ENCODE data around the gene MOCS1. TPM values are rescaled to one million over a fixed set of nuclear protein-coding genes. Genes with fewer than 3 reads are reported as not detected.
"Not testable (repeated sequence)": the region's sequence is repeated elsewhere in the genome, so short reads cannot be mapped to it uniquely, and the experiment has no call there.

Gene MOCS1
- total RNA-seq, 3 donors from 2014 or later (not counting 1 experiment from before 2014, with no cell fraction given), result 0.60 to 1.6 (median 1.5) TPM

DNA sequence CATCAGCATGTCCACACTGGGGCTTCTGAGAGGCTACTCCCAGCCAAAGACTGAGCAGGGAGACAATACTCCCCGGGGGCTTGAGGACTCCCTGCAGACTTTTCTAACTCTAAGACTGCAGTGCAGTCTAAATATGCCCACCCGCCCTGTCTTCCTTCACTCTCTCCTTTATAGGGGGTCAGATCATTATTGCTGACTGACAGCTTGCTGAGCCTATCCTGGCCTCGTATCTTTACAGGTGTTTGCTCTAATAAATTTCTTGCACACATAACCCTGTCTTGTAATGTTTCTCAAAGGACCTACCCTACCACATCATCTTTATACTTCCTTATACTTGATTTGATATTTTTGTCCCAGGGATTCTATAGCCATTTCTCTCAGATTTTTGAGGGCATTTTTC, 39.4 kb upstream of the MOCS1 start:
- DNase-seq, result no peak
- TF ChIP-seq CTCF (IDR thresholded peaks at IDR 0.05), result no peak
- Mint-ChIP-seq H3K27me3 (ENCODE audit: low read depth in 2 of 2) (peaks cover 20 to 42% of the 10 kb centered on the region in 2 donors), H3K4me3 (no peak overlapping the region), H3K36me3 (no peaks in the 10 kb centered on the region), H3K9me3 (no peaks in the 10 kb centered on the region), H3K4me1 (no peaks in the 10 kb centered on the region), H3K27ac (no peak overlapping the region)
- H3K36me3 ChIP-seq (ENCODE audit: control insufficient read depth, insufficient read depth, low read length), result no peaks in the 10 kb centered on the region
- H3K4me1 ChIP-seq (ENCODE audit: control insufficient read depth, insufficient read depth, low read length), result no peaks in the 10 kb centered on the region
- 53% methylated on average over 3 of the region's 3 CpGs for WGBS (ENCODE audit: insufficient coverage)
- ATAC-seq, result no peak
- intact Hi-C loops (cut with micrococcal nuclease), result no loop called here
- H3K27ac ChIP-seq (ENCODE audit: low read length), result no peak overlapping the region
- H3K27me3 ChIP-seq (ENCODE audit: control insufficient read depth, insufficient read depth, low read length), result no peaks in the 10 kb centered on the region
- no peaks in the 10 kb centered on the region for H3K9me3 ChIP-seq (ENCODE audit: control insufficient read depth, insufficient read depth, low read length)
- H3K4me3 ChIP-seq (ENCODE audit: low read length), result no peak overlapping the region

DNA sequence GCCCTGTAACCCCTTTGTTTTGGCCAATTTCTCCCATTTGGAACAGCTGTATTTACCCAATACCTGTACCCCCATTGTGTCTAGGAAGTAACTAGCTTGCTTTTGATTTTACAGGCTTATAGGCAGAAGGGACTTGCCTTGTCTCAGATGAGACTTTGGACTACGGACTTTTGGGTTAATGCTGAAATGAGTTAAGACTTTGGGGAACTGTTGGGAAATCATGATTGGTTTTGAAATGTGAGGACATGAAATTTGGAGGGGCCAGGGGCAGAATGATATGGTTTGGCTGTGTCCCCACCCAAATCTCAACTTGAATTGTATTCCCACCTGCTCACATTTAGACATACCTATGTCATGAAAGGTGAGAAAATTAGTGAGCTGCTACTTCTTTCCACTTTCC, 38.5 kb upstream of the MOCS1 start:
- DNase-seq; H3K9me3 ChIP-seq (ENCODE audit: control insufficient read depth, insufficient read depth, low read length); H3K27ac ChIP-seq (ENCODE audit: low read length); intact Hi-C loops (cut with micrococcal nuclease); H3K36me3 Mint-ChIP-seq; H3K4me3 ChIP-seq (ENCODE audit: low read length); H3K4me1 Mint-ChIP-seq; H3K4me3 Mint-ChIP-seq; H3K9me3 Mint-ChIP-seq; H3K27ac Mint-ChIP-seq; H3K4me1 ChIP-seq (ENCODE audit: control insufficient read depth, insufficient read depth, low read length); H3K27me3 ChIP-seq (ENCODE audit: control insufficient read depth, insufficient read depth, low read length); H3K36me3 ChIP-seq (ENCODE audit: control insufficient read depth, insufficient read depth, low read length); ATAC-seq: not testable (repeated sequence)
- peaks cover 23 to 33% of the 10 kb centered on the region in 2 donors for H3K27me3 Mint-ChIP-seq (ENCODE audit: low read depth in 2 of 2)
- WGBS (ENCODE audit: insufficient coverage), result 85% methylated on average over 1 of the region's 1 CpG

GRCh38 chr6:39971131-39971530, 36.9 kb upstream of the MOCS1 start:
- H3K9me3 Mint-ChIP-seq; H3K9me3 ChIP-seq (ENCODE audit: control insufficient read depth, insufficient read depth, low read length); intact Hi-C loops (cut with micrococcal nuclease); H3K27ac ChIP-seq (ENCODE audit: low read length); H3K4me1 ChIP-seq (ENCODE audit: control insufficient read depth, insufficient read depth, low read length); H3K27me3 ChIP-seq (ENCODE audit: control insufficient read depth, insufficient read depth, low read length); H3K4me3 ChIP-seq (ENCODE audit: low read length); H3K36me3 Mint-ChIP-seq; DNase-seq; H3K36me3 ChIP-seq (ENCODE audit: control insufficient read depth, insufficient read depth, low read length); H3K27ac Mint-ChIP-seq; H3K4me3 Mint-ChIP-seq; H3K4me1 Mint-ChIP-seq; ATAC-seq: not testable (repeated sequence)
- 81% methylated on average over 5 of the region's 5 CpGs for WGBS (ENCODE audit: insufficient coverage)
- peaks cover 19 to 24% of the 10 kb centered on the region in 2 donors for H3K27me3 Mint-ChIP-seq (ENCODE audit: low read depth in 2 of 2)

DNA sequence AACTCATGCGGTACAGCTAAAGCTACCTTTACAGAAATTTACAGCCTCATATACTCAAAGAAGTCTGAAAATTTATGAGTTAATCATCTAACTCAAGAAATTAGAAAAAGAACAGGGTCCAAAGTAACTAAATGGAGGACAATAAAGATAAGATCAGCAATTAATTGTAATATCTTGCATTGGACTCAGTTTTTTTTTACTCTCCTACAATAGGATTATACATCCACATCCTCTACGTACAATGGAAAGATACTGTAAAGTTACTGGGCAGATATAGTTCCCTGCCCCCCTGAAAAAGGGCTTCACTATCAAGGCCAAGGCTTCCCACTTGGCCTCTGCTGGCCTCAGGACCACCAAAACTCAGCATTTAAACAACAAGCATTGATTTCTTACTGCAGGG, 31.5 kb upstream of the MOCS1 start:
- DNase-seq (no peak), ATAC-seq (no peak)
- H3K4me1 ChIP-seq (ENCODE audit: control insufficient read depth, insufficient read depth, low read length), result no peaks in the 10 kb centered on the region
- no peaks in the 10 kb centered on the region for H3K36me3 ChIP-seq (ENCODE audit: control insufficient read depth, insufficient read depth, low read length)
- no peaks in the 10 kb centered on the region for H3K9me3 Mint-ChIP-seq
- H3K27me3 ChIP-seq (ENCODE audit: control insufficient read depth, insufficient read depth, low read length), result peaks cover 9% of the 10 kb centered on the region
- no peak overlapping the region for H3K4me3 ChIP-seq (ENCODE audit: low read length)
- no peak overlapping the region for H3K27ac ChIP-seq (ENCODE audit: low read length)
- H3K4me1 Mint-ChIP-seq, result no peaks in the 10 kb centered on the region
- no peaks in the 10 kb centered on the region for H3K36me3 Mint-ChIP-seq
- no peak for TF ChIP-seq CTCF (IDR thresholded peaks at IDR 0.05)
- H3K4me3 Mint-ChIP-seq, result no peak overlapping the region
- WGBS (ENCODE audit: insufficient coverage), result 88% methylated on average over 1 of the region's 2 CpGs
- H3K27ac Mint-ChIP-seq, result no peak overlapping the region
- peaks cover 14 to 37% of the 10 kb centered on the region in 2 donors for H3K27me3 Mint-ChIP-seq (ENCODE audit: low read depth in 2 of 2)
- intact Hi-C loops (cut with micrococcal nuclease), result no loop called here
- H3K9me3 ChIP-seq (ENCODE audit: control insufficient read depth, insufficient read depth, low read length), result no peaks in the 10 kb centered on the region

- H3K4me3 ChIP-seq (ENCODE audit: low read length), result no peak overlapping the region
- no peak overlapping the region for H3K27ac ChIP-seq (ENCODE audit: low read length)
- no CpG with 5 or more reads among the region's 2 CpGs for WGBS (ENCODE audit: insufficient coverage)
- intact Hi-C loops (cut with micrococcal nuclease), result no loop called here
- ATAC-seq, result no peak
- Mint-ChIP-seq H3K4me3 (no peak overlapping the region), H3K9me3 (no peaks in the 10 kb centered on the region), H3K27ac (no peak overlapping the region), H3K4me1 (no peaks in the 10 kb centered on the region), H3K27me3 (ENCODE audit: low read depth in 2 of 2) (peaks cover 14 to 40% of the 10 kb centered on the region in 2 donors), H3K36me3 (no peaks in the 10 kb centered on the region)
- TF ChIP-seq CTCF (IDR thresholded peaks at IDR 0.05), result no peak
- DNase-seq, result no peak
- peaks cover 9% of the 10 kb centered on the region for H3K27me3 ChIP-seq (ENCODE audit: control insufficient read depth, insufficient read depth, low read length)
- H3K4me1 ChIP-seq (ENCODE audit: control insufficient read depth, insufficient read depth, low read length), result no peaks in the 10 kb centered on the region
- no peaks in the 10 kb centered on the region for H3K36me3 ChIP-seq (ENCODE audit: control insufficient read depth, insufficient read depth, low read length)
- no peaks in the 10 kb centered on the region for H3K9me3 ChIP-seq (ENCODE audit: control insufficient read depth, insufficient read depth, low read length)
Measured at GRCh38 chr6:39964530-39964929, 30.3 kb upstream of the MOCS1 start.
